Fibroblast of pulmonary artery (primary cell): Measurements from ENCODE around the gene DOCK4.

Experiments
- DNase-seq: peaks from one replicate; pipeline ENCODE4 v3.0.0-alpha.2; 2010; ENCODE audit warnings: low read depth
- H3K4me3 ChIP-seq: replicated peaks from 2 replicates; pipeline ENCODE4 v1.5.1; 2011; ENCODE audit warnings: low read depth, mild to moderate bottlenecking, control low read depth, low read length, moderate library complexity
- CTCF ChIP-seq: IDR thresholded peaks from 2 replicates; pipeline ENCODE4 v1.5.1; 2011; ENCODE audit warnings: mild to moderate bottlenecking, control low read depth, low read length, inconsistent platforms; ENCODE audit errors: missing control alignments

Gene DOCK4

GRCh38 chr7:112207765-112208164, 1.6 kb upstream of the DOCK4 start:
- no peak for TF ChIP-seq CTCF
- DNase-seq, result no peak
- H3K4me3 ChIP-seq, result peak overlapping the region; percentile 98

- DNase-seq, result no peak
- H3K4me3 ChIP-seq, result peak overlapping the region; percentile 98
- no peak for TF ChIP-seq CTCF
Observed at GRCh38 chr7:112206991-112207592, 893 bp upstream of the DOCK4 start.

GRCh38 chr7:112205343-112206237, 609 bp downstream of the DOCK4 start:
- DNase-seq, result peak; percentile 73
- TF ChIP-seq CTCF, result no peak
- peak overlapping the region; percentile 98 for H3K4me3 ChIP-seq

GRCh38 chr7:112204499-112205342, 1.5 kb downstream of the DOCK4 start:
- TF ChIP-seq CTCF, result no peak
- DNase-seq, result peak; percentile 30
- peak overlapping the region; percentile 98 for H3K4me3 ChIP-seq

GRCh38 chr7:112203365-112203739, 2.8 kb downstream of the DOCK4 start:
- no peak for DNase-seq
- TF ChIP-seq CTCF, result no peak
- H3K4me3 ChIP-seq, result peak overlapping the region; percentile 98

GRCh38 chr7:112202816-112203215, 3.4 kb downstream of the DOCK4 start:
- no peak for TF ChIP-seq CTCF
- H3K4me3 ChIP-seq, result no peak overlapping the region
- peak; percentile 50 for DNase-seq
